ENCODE measurements around the gene ABL2. TPM values are rescaled to one million over a fixed set of nuclear protein-coding genes. Genes with fewer than 3 reads are reported as not detected.

Gene ABL2
- total RNA-seq, 2 donors from 2014 or later = 20.2 to 28.0 TPM

DNA sequence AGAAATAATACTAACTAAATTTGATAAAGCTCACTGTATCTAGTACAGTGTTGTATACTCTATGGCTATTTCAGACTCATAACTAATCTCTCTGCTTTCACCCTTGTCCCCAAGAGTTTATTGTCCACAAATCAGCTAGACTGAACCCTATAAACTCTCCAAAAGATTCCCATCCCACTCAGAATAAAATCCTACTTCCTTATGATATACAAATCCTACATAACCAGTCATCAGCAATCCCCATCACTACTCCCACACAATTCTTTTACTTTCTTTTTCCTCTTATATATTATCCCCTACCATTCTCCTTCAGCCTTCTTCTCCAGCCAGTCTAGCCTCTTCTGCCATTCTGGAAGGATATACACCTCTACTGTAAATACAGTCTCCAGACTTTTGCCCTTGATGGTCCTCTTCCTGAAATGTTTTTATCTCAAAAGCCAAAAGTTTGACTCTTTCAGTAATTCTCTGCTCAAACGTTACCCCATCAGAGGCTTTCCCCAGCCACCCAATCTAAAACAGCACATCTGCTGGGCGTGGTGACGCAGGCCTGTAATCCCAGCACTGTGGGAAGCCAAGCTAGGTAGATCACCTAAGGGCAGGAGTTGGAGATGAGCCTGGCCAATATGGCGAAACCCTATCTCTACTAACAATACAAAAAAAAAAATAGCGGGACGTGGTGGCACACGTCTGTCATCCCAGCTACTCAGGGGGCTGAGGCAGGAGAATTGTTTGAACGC, 41.6 kb downstream of the ABL2 start:
- Histone ChIP-seq H3K36me3 (ENCODE audit: control insufficient read depth, insufficient read depth, low read length) (peaks cover 8% of the 10 kb centered on the region), H3K27me3 (ENCODE audit: control insufficient read depth, insufficient read depth, low read length, poor library complexity, severe bottlenecking) (no peaks in the 10 kb centered on the region), H3K27ac (ENCODE audit: low read depth, low read length) (no peak overlapping the region), H3K4me1 (ENCODE audit: control insufficient read depth, insufficient read depth, low read length) (no peaks in the 10 kb centered on the region), H3K9ac (ENCODE audit: extremely low read depth, low read length, poor library complexity, severe bottlenecking) (no peak overlapping the region), H3K4me3 (ENCODE audit: low read length) (no peak overlapping the region), H3K9me3 (ENCODE audit: control insufficient read depth, low read length) (no peaks in the 10 kb centered on the region)
- WGBS, 2 experiments (ENCODE audit: insufficient coverage in 1 of 2, insufficient read length in 1 of 2) = 95 to 96% methylated on average over 5 to 8 of the region's 8 CpGs
- Mint-ChIP-seq H3K36me3 (ENCODE audit: low read depth) (peaks cover 6% of the 10 kb centered on the region), H3K4me3 (no peak overlapping the region), H3K4me1 (peaks cover 5% of the 10 kb centered on the region), H3K27ac (no peak overlapping the region), H3K9me3 (no peaks in the 10 kb centered on the region), H3K27me3 (ENCODE audit: insufficient read depth) (no peaks in the 10 kb centered on the region)
- TF ChIP-seq, protein P1, sequence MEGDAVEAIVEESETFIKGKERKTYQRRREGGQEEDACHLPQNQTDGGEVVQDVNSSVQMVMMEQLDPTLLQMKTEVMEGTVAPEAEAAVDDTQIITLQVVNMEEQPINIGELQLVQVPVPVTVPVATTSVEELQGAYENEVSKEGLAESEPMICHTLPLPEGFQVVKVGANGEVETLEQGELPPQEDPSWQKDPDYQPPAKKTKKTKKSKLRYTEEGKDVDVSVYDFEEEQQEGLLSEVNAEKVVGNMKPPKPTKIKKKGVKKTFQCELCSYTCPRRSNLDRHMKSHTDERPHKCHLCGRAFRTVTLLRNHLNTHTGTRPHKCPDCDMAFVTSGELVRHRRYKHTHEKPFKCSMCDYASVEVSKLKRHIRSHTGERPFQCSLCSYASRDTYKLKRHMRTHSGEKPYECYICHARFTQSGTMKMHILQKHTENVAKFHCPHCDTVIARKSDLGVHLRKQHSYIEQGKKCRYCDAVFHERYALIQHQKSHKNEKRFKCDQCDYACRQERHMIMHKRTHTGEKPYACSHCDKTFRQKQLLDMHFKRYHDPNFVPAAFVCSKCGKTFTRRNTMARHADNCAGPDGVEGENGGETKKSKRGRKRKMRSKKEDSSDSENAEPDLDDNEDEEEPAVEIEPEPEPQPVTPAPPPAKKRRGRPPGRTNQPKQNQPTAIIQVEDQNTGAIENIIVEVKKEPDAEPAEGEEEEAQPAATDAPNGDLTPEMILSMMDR (conservative IDR thresholded peaks at IDR 0.05) = no peak
- no peak for DNase-seq

DNA sequence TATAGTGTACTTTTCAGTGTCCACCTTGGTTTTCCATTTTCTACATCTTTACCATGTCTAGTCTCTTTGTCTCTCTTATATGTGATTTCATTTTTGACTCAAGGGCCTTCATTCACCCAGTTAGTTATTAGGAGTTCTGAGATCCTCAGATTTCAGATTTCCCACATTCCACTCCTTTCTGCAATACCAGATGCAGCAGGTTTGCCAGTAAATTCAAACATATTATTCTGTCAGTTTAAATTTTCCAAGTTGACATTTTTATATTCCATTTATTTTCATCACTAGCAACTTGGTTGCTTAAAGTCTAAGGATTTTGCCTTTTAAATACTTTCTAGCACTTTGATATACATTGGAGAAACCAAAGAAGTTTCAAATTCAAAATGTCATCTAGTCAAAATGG, 42.4 kb downstream of the ABL2 start:
- Histone ChIP-seq H3K27ac (ENCODE audit: low read depth, low read length) (no peak overlapping the region), H3K4me3 (ENCODE audit: low read length) (no peak overlapping the region), H3K9me3 (ENCODE audit: control insufficient read depth, low read length) (no peaks in the 10 kb centered on the region), H3K4me1 (ENCODE audit: control insufficient read depth, insufficient read depth, low read length) (no peaks in the 10 kb centered on the region), H3K9ac (ENCODE audit: extremely low read depth, low read length, poor library complexity, severe bottlenecking) (no peak overlapping the region), H3K27me3 (ENCODE audit: control insufficient read depth, insufficient read depth, low read length, poor library complexity, severe bottlenecking) (no peaks in the 10 kb centered on the region), H3K36me3 (ENCODE audit: control insufficient read depth, insufficient read depth, low read length) (peaks cover 8% of the 10 kb centered on the region)
- Mint-ChIP-seq H3K36me3 (ENCODE audit: low read depth) (peaks cover 6% of the 10 kb centered on the region), H3K4me1 (peaks cover 5% of the 10 kb centered on the region), H3K27me3 (ENCODE audit: insufficient read depth) (no peaks in the 10 kb centered on the region), H3K27ac (no peak overlapping the region), H3K9me3 (no peaks in the 10 kb centered on the region), H3K4me3 (no peak overlapping the region)
- TF ChIP-seq, protein P1 (conservative IDR thresholded peaks at IDR 0.05) = no peak
- DNase-seq = no peak

DNA sequence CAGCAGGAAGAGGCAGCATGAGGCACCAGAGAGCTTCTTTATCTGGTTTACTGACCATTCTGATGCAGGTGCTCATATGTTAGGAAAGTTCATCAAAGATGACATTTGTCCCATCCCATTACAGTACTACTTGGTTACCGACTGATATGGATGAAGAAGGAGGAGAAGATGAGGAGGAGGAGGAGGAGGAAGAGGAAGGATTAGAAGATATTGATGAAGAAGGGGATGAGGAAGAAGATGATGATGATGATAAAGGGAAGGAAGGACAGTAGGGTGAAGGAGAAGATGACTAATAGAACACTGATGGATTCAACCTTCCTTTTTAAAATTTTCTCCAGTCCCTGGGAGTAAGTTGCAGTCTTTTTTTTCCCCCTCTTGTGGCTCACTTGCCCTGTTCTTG, 45.1 kb downstream of the ABL2 start:
- no peaks in the 10 kb centered on the region for H3K4me1 Mint-ChIP-seq
- no peak overlapping the region for H3K4me3 ChIP-seq (ENCODE audit: low read length)
- WGBS, 2 experiments (ENCODE audit: insufficient coverage in 1 of 2, insufficient read length in 1 of 2) = 100% methylated on average over 1 of the region's 1 CpG; no CpG with 5 or more reads in 1 of the 2 experiments
- no peaks in the 10 kb centered on the region for H3K9me3 ChIP-seq (ENCODE audit: control insufficient read depth, low read length)
- no peaks in the 10 kb centered on the region for H3K4me1 ChIP-seq (ENCODE audit: control insufficient read depth, insufficient read depth, low read length)
- H3K36me3 Mint-ChIP-seq (ENCODE audit: low read depth) = peaks cover 3% of the 10 kb centered on the region
- TF ChIP-seq, protein P1 (conservative IDR thresholded peaks at IDR 0.05) = no peak
- H3K9me3 Mint-ChIP-seq = no peaks in the 10 kb centered on the region
- H3K9ac ChIP-seq (ENCODE audit: extremely low read depth, low read length, poor library complexity, severe bottlenecking) = no peak overlapping the region
- no peak overlapping the region for H3K27ac Mint-ChIP-seq
- H3K27me3 ChIP-seq (ENCODE audit: control insufficient read depth, insufficient read depth, low read length, poor library complexity, severe bottlenecking) = no peaks in the 10 kb centered on the region
- no peak for DNase-seq
- no peak overlapping the region for H3K27ac ChIP-seq (ENCODE audit: low read depth, low read length)
- H3K36me3 ChIP-seq (ENCODE audit: control insufficient read depth, insufficient read depth, low read length) = peaks cover 4% of the 10 kb centered on the region
- H3K4me3 Mint-ChIP-seq = no peak overlapping the region
- no peaks in the 10 kb centered on the region for H3K27me3 Mint-ChIP-seq (ENCODE audit: insufficient read depth)

Data from endodermal cell (in vitro differentiated cells).